Type B pancreatic cell (in vitro differentiated cells): Measurements from ENCODE around the gene SLC8A3. TPM values are rescaled to one million over a fixed set of nuclear protein-coding genes. Genes with fewer than 3 reads are reported as not detected.

Source experiments
- DNase-seq: peaks from one replicate; pipeline ENCODE4 v3.0.0; 2021; ENCODE audit warnings: mixed read lengths; ENCODE audit not compliant: unreplicated experiment; ENCODE audit errors: extremely low spot score
- H3K27ac Mint-ChIP-seq: 2 replicates; pipeline ENCODE4 v1.8.0; 2021; ENCODE audit warnings: mild to moderate bottlenecking, mixed read lengths
- H3K27me3 Mint-ChIP-seq: 2 replicates; pipeline ENCODE4 v1.8.0; 2021; ENCODE audit warnings: mixed read lengths
- H3K36me3 Mint-ChIP-seq: 2 replicates; pipeline ENCODE4 v1.8.0; 2021; ENCODE audit warnings: mixed read lengths
- H3K4me1 Mint-ChIP-seq: one replicate; pipeline ENCODE4 v1.8.0; 2021; ENCODE audit warnings: mixed read lengths; ENCODE audit not compliant: unreplicated experiment
- H3K4me3 Mint-ChIP-seq: 2 replicates; pipeline ENCODE4 v1.8.0; 2021; ENCODE audit warnings: mild to moderate bottlenecking, mixed read lengths
- H3K9me3 Mint-ChIP-seq: 2 replicates; pipeline ENCODE4 v1.8.0; 2021; ENCODE audit warnings: mixed read lengths
- total RNA-seq: library from RNA; stranded (reverse); gene quantifications from 2 replicates; pipeline ENCODE4 v1.2.1, GENCODE V29; 2021; ENCODE audit warnings: low replicate concordance
- TF ChIP-seq, protein P1 (sequence below): fragments of 200-600 bp; sonication (generic); conservative IDR thresholded peaks from 2 replicates; pipeline ENCODE4 v1.5.0; 2021; ENCODE audit warnings: antibody characterized with exemption, mild to moderate bottlenecking

SLC8A3 gene
- total RNA-seq, 1 donor from 2014 or later: 7.8 TPM

DNA sequence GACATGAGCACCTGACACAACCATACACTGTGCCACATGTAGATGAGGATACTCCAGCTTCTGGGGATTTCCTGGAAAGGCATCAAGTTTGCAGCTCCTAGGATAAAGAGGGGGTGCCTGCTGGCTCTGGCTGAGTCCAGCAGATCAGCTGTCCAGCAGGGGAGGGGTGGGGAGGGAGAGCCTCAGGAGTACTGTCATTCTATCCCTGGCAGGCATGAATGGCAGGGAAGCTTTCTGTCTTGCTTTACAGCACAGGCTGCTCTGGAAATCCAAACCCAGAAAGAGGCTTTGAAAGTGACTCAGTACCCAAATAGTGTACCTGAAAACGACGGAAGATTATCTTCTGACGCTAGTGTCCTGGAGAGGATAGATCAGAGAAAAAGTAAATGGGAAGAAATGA, 32.2 kb downstream of the SLC8A3 start:
- H3K4me3 Mint-ChIP-seq: no peak overlapping the region
- H3K27ac Mint-ChIP-seq: no peak overlapping the region
- TF ChIP-seq, protein P1, sequence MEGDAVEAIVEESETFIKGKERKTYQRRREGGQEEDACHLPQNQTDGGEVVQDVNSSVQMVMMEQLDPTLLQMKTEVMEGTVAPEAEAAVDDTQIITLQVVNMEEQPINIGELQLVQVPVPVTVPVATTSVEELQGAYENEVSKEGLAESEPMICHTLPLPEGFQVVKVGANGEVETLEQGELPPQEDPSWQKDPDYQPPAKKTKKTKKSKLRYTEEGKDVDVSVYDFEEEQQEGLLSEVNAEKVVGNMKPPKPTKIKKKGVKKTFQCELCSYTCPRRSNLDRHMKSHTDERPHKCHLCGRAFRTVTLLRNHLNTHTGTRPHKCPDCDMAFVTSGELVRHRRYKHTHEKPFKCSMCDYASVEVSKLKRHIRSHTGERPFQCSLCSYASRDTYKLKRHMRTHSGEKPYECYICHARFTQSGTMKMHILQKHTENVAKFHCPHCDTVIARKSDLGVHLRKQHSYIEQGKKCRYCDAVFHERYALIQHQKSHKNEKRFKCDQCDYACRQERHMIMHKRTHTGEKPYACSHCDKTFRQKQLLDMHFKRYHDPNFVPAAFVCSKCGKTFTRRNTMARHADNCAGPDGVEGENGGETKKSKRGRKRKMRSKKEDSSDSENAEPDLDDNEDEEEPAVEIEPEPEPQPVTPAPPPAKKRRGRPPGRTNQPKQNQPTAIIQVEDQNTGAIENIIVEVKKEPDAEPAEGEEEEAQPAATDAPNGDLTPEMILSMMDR: no peak
- no peaks in the 10 kb centered on the region for H3K9me3 Mint-ChIP-seq
- H3K27me3 Mint-ChIP-seq: peaks cover 4% of the 10 kb centered on the region
- no peaks in the 10 kb centered on the region for H3K4me1 Mint-ChIP-seq
- H3K36me3 Mint-ChIP-seq: no peaks in the 10 kb centered on the region
- DNase-seq: no peak

DNA sequence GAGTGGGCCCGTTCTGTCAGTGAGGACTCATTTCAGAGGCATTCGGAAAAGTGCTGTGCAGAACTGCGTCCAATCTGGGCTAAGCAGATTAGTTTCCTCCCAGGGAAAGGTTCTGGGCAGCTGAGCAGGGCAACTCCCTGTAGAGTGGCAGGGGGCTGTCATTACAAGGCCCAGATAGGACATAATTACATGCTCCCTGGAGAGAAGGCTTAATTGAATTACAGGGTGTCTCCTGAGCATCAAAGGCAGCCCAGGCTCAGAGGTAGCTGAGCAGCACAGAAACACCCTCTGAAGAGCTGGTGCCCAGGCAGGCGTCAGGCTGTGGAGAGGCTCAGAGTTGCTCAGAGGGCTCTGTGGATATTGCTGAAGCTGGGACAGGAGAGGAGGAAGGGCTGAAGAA, 36.0 kb downstream of the SLC8A3 start:
- peaks cover under 1% of the 10 kb centered on the region for H3K27me3 Mint-ChIP-seq
- H3K36me3 Mint-ChIP-seq: no peaks in the 10 kb centered on the region
- H3K27ac Mint-ChIP-seq: no peak overlapping the region
- peaks cover 13% of the 10 kb centered on the region for H3K4me1 Mint-ChIP-seq
- H3K9me3 Mint-ChIP-seq: no peaks in the 10 kb centered on the region
- no peak for DNase-seq
- TF ChIP-seq, protein P1: no peak
- no peak overlapping the region for H3K4me3 Mint-ChIP-seq

DNA sequence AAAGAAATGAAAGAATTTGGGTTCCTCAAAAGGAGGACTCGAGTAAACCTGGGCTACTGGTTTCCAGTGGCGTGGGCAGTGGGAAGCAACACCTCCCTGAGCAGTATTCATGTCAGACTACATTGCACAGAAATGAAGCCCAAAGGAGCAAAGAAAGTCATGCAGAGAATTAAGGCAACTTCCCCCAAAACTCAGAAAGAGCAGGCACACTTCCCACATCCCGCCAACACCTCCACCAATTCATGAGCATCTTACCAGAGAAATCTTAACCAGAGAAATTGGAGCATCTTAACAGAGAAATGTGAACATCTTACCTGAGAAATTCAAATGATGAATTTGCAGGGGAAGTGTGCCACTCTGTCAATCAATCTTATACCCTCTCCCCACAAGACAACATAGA, 36.7 kb downstream of the SLC8A3 start:
- no peak overlapping the region for H3K4me3 Mint-ChIP-seq
- no peaks in the 10 kb centered on the region for H3K36me3 Mint-ChIP-seq
- TF ChIP-seq, protein P1: no peak
- H3K27me3 Mint-ChIP-seq: peaks cover 4% of the 10 kb centered on the region
- no peaks in the 10 kb centered on the region for H3K9me3 Mint-ChIP-seq
- DNase-seq: no peak
- H3K27ac Mint-ChIP-seq: no peak overlapping the region
- peaks cover 13% of the 10 kb centered on the region for H3K4me1 Mint-ChIP-seq

DNA sequence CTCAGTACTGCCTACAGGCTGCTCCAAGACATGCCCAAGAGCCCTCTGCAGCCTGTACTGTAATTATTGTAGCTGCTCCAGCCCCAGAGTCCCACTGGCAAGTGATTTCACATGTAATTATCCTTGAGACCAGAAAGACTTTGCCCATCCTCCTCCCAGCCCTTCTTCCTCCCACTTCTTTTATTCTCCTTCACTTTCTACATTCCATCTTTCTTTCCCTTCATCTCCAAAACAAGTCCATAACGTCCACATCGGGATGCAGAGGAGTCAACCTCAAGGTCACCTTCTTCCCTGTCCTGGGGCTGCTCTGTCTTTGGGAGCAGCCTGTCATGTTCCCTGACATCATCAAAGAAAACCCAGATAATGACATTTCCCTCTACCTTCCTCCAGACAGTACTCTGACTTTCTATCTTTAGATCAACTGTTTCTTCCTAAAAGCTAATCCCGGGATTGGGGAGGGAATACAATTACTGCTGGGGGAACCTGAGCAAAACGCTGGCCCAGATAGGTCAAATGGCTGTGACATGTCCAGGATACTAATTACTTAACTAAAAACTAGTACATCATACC, 39.1 kb downstream of the SLC8A3 start:
- H3K27ac Mint-ChIP-seq: no peak overlapping the region
- no peak overlapping the region for H3K4me3 Mint-ChIP-seq
- no peak for DNase-seq
- peaks cover 7% of the 10 kb centered on the region for H3K27me3 Mint-ChIP-seq
- H3K4me1 Mint-ChIP-seq: peaks cover 13% of the 10 kb centered on the region
- no peaks in the 10 kb centered on the region for H3K9me3 Mint-ChIP-seq
- no peaks in the 10 kb centered on the region for H3K36me3 Mint-ChIP-seq
- TF ChIP-seq, protein P1: no peak

DNA sequence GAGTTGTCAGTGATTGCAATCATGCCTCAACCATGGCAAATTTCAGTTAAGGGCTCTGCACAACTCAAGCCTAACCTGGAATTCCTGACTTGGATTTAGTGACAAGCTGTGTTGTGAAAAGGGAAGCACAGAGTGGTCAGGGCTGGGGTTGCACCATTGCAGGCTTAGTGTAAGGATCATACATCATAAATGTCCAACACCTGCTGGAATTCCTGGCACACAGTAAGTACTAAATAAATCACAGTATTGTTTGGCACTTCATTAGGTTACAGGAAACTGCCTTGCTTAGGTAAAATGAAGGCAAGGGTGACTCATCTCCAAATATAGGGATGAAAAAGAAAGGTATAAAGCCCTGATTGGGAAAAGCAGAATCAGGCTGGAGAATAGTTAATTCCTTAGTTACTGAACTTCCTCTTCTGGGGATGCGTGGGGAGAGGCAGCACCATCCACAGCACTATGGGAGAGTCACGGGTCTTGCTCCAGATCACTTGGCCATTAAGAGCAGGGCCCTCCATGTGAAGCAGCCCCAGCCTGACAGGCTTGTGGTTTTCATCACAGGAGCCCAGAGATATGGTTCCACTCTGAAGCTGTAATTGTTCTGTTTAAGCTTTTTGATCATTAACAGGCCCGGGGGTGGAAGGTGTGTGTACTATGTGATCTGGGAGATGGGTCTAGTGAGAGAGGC, 39.7 kb downstream of the SLC8A3 start:
- Mint-ChIP-seq H3K4me1 (peaks cover 13% of the 10 kb centered on the region), H3K4me3 (no peak overlapping the region), H3K36me3 (no peaks in the 10 kb centered on the region), H3K9me3 (no peaks in the 10 kb centered on the region), H3K27me3 (peaks cover 7% of the 10 kb centered on the region), H3K27ac (no peak overlapping the region)
- TF ChIP-seq, protein P1: no peak
- no peak for DNase-seq
